GM19025 (cell line): ENCODE data around the gene KIDINS220.
"Not testable (repeated sequence)": the region's sequence is repeated elsewhere in the genome, so short reads cannot be mapped to it uniquely, and the experiment has no call there.

Experiments
- ATAC-seq: cut with Tn5 transposase; IDR thresholded peaks from one replicate; pipeline ENCODE4 v1.9.1; 2021; ENCODE audit warnings: mild to moderate bottlenecking, low read depth, moderate library complexity; ENCODE audit not compliant: unreplicated experiment

KIDINS220 gene

GRCh38 chr2:8756716-8757115, 80.7 kb downstream of the KIDINS220 start:
- no peak for ATAC-seq

GRCh38 chr2:8756230-8756629, 81.2 kb downstream of the KIDINS220 start:
- ATAC-seq: no peak

- no peak for ATAC-seq
Measured at GRCh38 chr2:8754106-8754776, 83.2 kb downstream of the KIDINS220 start.

- no peak for ATAC-seq
Measured at GRCh38 chr2:8753609-8754008, 83.8 kb downstream of the KIDINS220 start.

DNA sequence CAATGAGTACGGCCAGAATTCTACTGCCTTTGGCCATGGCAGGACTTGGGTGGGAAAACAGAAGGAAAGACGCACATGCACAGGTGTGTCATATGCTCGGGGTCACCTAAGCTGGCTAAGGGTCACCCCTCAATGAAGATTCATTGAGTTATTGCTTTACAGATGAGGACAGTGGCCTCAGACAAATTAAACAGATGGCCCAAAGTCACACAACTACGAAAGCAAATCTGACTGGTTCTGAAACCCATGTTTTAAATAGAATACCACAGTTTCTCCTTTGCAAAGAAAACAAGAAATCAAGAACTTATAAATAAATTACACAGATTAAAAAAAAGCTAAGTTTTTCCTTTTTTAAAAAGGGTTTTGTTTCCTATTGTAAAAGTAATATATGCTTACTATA, 85.0 kb downstream of the KIDINS220 start:
- no peak for ATAC-seq

- no peak for ATAC-seq
Measured at GRCh38 chr2:8750221-8750620, 87.2 kb downstream of the KIDINS220 start.

GRCh38 chr2:8743261-8743660, 94.2 kb downstream of the KIDINS220 start:
- ATAC-seq: no peak

DNA sequence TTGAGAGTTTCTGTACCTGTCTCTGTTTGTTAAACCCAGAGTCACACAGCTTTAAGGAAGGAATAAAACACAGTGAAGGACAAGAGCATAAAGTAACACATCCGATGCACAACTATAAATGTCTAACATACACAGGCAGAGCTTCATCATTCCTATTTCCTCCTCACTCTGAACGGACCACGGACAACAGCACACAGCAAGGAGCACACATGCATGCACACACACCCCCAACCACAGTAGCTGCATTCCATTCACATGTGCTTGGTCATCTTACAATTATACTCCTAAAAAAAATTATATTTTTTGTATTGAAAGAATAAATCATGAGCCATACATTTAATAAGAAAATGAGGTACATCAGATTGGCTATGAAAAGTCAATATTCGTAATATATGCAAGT, 97.3 kb downstream of the KIDINS220 start:
- ATAC-seq: no peak

DNA sequence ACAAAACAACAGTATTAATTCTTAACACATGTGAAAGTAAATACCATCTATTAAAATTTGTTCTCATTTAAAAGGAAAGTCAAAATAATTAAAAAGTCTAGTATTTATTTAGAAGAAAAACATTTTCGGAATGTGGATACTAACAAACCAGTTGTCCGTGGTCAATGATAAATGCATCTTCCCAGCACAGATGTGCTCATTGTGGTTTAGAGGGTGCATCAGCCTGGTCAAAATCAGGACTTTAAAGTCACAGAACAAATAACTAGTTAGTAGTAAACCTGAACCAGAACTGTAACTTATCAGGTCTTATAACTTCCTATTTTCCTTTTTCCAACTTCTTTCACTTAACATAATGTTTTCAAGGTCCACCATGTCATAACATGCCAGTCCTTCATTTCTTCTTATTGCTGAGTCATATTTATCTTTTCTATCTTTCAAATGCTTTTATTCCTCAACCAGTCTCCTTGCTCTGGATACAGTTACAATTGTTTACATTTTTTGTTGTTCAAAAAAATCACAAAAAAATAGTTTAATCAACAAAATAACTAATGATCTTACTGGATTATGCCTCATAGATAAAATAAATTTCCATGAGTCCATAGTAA, 99.7 kb downstream of the KIDINS220 start:
- ATAC-seq: no peak

- ATAC-seq: no peak
Measured at GRCh38 chr2:8732601-8733000, 104.8 kb downstream of the KIDINS220 start.

DNA sequence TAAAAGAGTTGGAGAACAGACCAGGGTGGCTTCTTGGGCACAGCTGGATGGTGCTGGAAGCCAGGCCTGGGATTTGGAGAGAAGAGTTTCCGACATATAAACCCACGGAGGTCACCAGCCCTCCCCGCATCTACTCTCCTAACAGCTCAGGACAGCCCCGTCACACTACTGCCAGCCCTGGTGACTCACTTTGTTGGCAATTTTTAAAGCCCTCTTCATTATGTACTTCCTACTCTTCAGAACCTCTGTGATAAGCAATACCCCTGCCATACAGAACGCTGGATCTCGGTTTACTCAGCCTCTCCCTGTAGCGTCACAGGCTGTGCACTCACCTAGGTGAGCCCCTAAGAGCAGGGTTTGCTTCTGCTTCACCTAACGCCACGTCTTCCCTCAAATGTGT, 107.5 kb downstream of the KIDINS220 start:
- no peak for ATAC-seq

- not testable (repeated sequence) for ATAC-seq
Measured at GRCh38 chr2:8729101-8729500, 108.3 kb downstream of the KIDINS220 start.

DNA sequence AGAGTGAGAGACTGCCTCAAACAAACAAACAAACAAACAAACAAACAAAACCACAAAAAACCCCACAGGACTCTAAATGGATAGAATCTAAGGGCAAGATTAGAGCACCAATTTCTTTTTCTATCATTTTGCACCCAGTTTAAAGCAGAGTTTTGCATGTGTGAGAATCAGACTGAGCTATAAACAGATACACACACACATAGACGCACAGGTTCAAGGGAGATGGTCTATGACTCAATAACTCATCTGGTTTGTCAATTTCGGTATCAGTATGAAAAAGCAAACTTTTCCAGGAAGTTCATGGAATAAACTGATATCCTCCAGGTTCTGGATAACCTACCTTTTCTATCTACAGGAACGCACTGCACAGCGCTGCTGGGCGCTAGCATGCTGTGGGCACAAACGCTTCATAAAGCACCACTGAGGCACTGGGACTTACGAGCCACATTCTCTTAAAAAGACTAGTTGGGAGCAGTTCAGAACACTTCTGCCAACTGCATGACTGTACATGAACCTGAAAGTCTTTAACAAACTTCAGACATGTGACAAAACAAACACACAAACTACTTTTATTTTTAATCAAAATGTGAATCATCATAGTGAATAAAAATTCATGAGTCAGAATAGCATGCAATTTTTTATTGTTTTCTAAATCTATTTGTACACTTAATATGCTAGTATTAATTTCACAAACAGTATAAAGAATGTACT, 109.0 kb downstream of the KIDINS220 start:
- no peak for ATAC-seq

DNA sequence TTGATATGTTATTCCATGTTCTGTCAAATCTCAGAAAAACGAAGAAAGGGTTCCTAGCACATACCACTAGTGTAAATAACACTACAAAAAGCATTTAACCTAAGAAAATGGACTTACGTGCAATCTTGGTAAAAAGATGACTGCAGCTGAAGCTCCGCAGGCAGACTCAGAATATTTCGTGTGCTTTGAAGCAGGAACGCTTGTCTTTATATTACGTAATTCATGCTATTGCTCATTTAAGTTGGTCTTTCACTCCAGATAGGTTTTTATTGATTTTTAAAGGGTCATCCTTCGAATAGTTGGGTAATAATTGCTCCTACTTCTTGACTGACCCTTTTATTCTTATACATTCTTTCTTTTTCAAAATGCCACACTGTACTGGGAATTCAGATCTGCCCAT, 111.6 kb downstream of the KIDINS220 start:
- no peak for ATAC-seq

GRCh38 chr2:8722986-8723385, 114.4 kb downstream of the KIDINS220 start:
- no peak for ATAC-seq

DNA sequence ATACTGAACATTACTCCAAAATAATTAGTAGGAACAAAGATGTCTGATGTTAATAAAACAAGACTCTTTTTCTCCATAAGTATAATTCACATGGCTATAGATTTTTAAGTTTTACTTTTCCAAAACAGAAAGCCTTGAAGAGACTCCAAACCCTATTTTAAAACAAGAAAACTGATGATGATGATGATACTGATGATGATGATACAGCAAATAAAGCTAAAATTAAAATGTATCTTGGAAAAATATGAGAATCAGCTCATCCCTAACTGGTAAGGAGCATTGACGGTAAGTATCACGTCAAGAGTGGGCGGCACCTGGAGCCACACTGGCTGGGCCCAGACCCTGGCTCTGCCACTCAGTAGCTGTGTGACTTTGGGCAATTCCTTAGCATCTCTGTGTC, 116.0 kb downstream of the KIDINS220 start:
- no peak for ATAC-seq

DNA sequence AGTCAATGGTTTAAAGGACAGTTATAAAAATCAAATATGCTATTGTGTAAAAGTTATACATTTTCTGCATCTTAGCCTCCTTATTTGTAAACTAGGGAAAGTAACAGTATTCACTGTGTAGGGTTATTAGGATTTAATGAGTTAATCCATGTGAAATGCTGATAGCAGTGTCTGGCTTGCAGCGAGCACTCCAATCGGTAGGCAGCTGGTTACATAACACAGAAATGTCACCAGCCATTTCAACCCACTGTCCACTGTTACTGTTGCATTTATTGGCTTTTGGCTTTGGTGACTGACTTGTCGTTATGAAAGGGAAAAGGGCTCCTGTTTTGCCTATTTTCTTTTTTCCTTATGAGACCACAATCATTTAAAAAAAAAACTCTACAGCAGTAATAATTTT, 116.7 kb downstream of the KIDINS220 start:
- ATAC-seq: no peak

DNA sequence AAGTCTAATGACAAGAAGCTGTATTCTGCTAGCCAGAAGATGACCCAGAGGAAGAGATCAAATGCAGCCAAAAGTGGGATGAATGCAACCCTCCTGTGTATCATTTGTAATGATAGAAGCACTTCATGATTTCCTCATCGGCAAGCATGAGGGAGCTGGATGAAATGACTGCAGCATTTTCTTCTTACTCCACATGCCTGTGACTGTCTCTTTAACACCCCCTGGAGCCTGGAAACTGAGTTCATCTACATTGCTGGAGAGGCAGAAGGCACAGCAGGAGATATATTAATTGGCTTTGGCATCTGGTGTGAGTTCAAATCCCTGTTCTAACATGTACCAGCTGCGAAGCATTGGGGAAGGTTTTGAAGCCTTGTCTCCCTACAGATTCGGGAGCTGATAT, 117.9 kb downstream of the KIDINS220 start:
- no peak for ATAC-seq

DNA sequence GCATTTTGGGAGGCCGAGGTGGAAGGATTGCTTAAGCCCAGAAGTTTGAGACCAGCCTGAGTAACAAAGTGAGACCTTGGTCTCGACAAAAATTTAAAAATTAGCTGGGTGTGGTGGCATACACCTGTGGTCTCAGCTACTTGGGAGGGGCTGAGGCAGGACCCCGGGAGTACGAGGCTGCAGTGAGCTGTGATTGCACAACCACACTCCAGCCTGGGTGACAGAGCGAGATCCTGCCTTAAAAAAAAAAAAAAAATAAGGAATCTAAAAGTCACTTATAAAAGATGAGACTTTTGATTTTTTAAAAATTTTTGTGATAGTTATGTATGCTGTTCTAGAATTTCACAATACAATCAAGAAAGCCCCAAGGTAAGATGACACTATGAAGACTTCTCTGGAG, 122.4 kb downstream of the KIDINS220 start:
- no peak for ATAC-seq

- ATAC-seq: no peak
Measured at GRCh38 chr2:8714283-8714682, 123.1 kb downstream of the KIDINS220 start.

- no peak for ATAC-seq
Measured at GRCh38 chr2:8710951-8711350, 126.5 kb downstream of the KIDINS220 start.

GRCh38 chr2:8709611-8710010, 127.8 kb downstream of the KIDINS220 start:
- no peak for ATAC-seq
